HG03095 (cell line): ENCODE measurements around the gene RBM20.

ENCODE experiments used
- ATAC-seq: cut with Tn5 transposase; IDR thresholded peaks from one replicate; pipeline ENCODE4 v1.9.1; 2021; ENCODE audit warnings: moderate library complexity; ENCODE audit not compliant: unreplicated experiment

Gene RBM20

DNA sequence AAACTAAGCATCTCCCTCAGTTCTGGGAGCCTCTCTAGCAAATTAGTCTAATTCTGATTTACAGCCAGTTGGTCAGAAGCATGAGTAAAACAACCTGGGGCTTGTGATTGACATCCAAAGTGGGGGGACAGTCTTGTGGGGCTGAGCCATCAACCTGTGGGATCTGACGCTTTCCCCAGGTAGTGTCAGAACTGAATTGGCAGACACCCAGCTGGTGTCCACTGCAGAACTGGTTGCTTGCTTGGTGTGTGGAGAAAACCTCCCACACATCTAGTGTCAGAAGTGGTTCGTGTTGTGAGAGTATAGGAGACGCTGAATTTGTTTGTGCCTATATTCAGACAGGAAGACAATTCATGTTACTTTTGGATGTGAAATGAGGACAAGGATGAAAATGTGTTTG is 135.4 kb downstream of the RBM20 start:
- ATAC-seq, result no peak

- ATAC-seq, result no peak
Measured at GRCh38 chr10:110780704-110781103, 136.6 kb downstream of the RBM20 start.

GRCh38 chr10:110781139-110781538 is 137.0 kb downstream of the RBM20 start:
- no peak for ATAC-seq

GRCh38 chr10:110782616-110783015 is 138.5 kb downstream of the RBM20 start:
- no peak for ATAC-seq

DNA sequence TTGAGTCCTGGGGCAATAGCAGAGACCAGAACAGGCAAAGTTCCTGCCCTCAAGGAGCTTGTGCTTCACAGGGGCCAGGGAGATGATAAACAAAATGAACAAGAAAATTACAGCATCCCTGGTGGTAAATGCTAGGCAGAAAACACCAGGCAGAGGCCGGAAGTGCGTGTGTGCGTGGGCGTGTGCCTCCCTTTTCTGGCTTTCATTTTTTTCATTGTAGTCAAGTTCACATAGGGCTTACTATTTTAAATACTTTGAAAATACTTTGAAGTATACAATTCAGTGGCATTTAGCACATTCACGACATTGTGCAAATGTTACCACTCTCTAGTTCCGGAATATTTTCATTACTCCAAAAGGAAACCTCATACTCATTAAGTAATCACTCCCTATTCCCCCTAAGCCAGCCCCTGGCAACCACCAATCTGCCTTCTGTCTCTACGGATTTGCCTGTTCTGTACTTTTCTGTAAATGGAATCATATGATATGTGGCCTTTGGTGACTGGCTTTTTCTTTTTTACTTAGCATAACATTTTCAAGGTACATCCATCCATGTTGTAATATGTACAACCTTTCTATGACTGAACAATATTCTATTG is 139.5 kb downstream of the RBM20 start:
- no peak for ATAC-seq

DNA sequence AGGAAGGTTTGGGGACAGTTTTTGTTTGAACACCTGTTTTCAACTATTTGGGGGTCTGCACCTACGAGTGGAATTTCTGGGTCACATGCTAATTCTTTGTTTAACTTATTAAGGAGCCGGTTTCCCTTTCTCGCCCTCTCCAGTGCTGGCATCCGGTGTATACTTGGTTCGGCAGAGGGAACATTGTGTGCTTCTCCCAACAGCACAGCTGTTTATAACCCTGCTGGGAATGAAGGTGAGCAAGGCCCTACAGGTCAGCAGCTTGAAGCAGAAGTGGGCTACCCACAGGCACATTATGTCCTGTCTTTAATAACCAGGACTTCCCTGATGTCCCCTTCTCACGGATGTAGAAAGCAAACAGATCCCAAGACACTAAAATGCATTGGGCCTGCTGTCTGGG is 140.1 kb downstream of the RBM20 start:
- ATAC-seq, result no peak

GRCh38 chr10:110786172-110786571 is 142.0 kb downstream of the RBM20 start:
- no peak for ATAC-seq

- no peak for ATAC-seq
Measured at GRCh38 chr10:110788620-110789385, 144.7 kb downstream of the RBM20 start.

DNA sequence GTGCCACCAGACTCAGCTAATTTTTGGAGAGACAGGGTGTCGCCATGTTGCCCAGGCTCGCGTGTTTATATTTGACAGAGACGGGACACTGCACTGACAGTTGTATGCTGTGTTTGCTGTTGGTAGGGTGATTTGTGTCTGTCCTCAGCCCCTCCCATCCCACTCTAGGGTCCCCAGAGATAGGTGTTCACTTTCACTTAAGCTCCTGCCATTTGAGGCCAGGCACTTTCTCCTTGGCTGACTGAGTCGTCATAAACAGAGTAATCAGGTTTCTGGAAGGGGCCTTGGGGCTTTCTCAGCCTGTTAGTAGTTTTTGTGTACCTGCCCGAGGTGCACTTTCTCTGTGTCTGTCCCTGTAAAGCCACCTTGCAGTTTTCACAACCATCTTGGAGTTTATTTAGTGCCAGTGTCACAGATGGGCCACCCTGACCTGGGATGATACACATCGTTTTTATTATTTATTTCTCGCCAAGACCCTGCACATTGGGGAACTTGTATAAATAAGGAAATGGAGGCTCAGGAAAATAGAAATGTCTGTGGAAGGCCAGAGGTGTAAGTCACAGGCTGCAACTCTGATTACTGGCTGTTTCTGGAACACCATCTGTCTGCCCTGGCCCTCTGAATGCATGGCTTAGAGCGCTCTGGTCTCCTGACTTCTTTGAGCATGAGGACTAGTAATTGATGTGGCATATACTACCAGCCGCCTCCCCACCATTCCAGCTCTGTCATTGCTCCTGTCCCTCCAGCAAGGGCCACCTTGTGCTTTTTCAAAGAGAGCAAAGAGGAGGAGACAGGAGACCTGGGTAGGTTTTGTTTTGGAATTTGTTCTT is 145.7 kb downstream of the RBM20 start:
- no peak for ATAC-seq

DNA sequence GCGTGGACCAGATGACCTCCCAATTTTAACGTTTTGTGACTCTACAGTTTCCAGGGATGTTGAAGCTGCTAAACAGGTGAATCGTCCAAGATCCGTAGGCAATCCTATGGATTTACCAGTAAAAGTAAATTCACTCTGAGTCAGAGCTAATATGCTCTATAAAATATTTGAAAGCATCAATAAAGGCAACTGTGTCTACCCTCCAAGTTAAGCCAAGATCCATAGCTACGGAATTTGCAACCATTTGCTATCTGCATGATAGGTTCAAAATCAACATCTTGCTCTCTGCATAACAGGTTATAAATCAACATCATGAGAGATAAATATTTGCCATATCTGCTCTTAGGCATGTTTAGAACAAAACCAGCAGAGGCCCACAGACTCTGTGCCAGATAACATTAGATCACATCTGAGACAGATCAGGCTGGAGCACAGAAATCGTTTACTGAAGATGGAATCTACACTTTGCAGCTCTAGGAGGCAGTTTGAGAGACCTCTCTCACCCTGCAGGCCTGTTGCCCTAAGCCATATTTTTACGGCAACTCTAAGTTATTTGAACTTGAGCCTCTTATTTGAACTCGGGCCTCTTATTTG is 146.9 kb downstream of the RBM20 start:
- ATAC-seq, result no peak

- ATAC-seq, result no peak
Measured at GRCh38 chr10:110791541-110792073, 147.5 kb downstream of the RBM20 start.

GRCh38 chr10:110792476-110793125 is 148.5 kb downstream of the RBM20 start:
- ATAC-seq, result no peak

DNA sequence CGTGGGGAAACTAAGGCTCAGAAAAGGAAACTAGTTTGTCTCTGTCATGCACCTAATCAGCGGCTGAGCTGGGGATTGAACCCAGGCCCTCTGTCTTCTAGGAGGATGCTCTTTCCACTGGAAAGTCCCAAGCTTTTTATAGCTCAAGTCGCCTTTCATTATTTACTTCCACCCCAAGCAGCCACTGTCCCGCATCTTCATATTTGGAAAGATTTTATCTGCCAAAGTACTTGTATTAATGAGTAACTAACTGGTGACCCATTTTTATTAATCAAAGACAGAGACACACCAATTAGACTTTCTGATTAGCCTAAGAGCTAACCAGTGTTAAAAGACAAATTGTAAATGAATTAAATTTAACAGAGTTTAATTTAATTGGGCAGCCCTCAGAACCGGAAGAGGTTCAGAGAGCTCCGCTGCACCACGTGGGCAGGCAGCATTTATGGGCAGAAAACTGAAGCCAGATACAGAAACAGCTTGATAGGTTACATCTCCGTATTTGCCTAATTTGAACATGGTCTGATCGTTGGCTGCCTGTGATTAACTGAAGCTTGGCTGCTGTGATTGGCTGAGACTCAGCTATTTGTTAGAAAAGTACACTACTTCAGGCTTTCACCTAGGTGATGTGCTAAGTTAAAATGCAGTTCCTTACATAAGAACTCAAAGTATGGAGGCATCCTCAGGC is 149.1 kb downstream of the RBM20 start:
- no peak for ATAC-seq

DNA sequence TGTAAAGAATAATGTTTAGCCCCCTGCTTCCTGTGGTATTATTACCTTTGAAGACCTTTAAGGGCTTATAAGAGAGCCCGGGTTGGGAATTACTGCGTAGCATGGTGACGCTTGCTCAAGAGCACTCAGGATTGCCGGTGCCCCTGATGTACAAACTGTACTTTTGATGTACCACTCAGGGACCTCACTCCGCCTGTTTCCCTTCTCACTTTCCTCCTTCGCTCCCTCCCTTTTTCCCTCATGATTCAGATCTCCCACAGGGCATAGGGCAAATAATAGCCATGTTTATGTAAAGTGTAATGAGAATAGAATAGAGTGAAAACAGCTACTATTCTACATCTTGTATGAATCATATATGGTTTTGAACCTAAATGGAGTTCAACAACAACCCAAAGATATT is 149.8 kb downstream of the RBM20 start:
- ATAC-seq, result no peak

DNA sequence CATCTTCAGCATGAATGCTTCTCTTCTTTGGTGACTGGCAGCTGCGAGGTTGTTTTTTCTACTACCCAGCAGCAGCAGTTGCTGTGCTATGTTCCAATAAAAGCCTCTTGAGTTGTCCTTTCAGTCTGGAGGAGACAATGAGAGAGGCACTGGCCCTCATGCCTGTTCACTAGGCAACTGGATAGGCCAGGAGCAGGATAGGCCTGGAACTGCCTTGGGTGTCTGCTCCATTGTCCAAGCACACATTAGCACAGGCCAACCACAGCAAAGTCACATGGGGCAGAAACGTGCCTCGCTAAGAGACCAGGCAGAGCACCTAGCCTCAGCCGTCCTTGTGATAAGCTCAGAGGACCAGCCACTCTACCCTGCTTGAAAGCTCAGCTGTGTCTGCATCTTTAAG is 150.7 kb downstream of the RBM20 start:
- no peak for ATAC-seq

- no peak for ATAC-seq
Measured at GRCh38 chr10:110797416-110797815, 153.3 kb downstream of the RBM20 start.

- no peak for ATAC-seq
Measured at GRCh38 chr10:110798340-110798739, 154.2 kb downstream of the RBM20 start.

GRCh38 chr10:110802090-110802489 is 158.0 kb downstream of the RBM20 start:
- no peak for ATAC-seq

DNA sequence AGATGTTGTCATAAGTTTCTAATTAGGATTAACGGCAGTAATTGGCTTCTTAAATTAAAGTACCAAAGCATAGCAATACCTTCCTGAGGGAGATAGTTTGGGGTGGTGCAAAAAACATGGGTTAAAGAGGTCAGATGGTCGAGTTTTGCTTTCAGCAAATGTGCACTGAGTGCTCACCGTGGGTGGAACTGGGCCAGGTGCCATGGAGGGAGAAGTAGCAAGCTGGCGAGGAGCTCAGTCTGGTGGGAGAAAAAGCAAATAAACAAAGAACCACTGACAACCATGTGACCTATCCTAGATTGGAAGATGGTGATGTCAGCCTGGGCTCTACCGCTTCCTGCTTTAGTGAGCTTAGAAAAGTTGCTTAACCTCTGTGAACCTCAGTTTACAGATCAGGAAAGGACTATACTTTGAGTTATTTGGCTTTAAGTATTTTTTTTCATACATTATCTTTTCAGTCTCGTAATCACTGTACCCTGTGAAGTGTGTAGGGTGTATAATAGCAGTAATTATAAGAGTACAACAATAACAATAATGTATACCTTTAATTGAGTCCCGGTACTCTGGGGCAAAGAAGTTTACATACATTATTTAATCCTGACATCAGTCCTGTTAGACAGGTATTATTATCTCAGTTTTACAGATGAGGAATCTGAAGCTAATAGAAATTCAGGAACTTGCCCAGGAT is 158.6 kb downstream of the RBM20 start:
- ATAC-seq, result peak; percentile 40
